Activated CD4-positive, alpha-beta T cell treated with anti-CD3 and anti-CD28 coated beads, Interleukin-2, amount 10 ng/mL, durations not matched to agents 7 days and 5 days (primary cell): ENCODE results near the gene GPS1. TPM values are rescaled to one million over a fixed set of nuclear protein-coding genes. Genes with fewer than 3 reads are reported as not detected.

Source experiments
- CTCF ChIA-PET: fragments of 350-600 bp; sonication (Branson Sonifier 250); formaldehyde crosslinking; loops from one replicate; lab custom pipeline; 2021; ENCODE audit warnings: antibody characterized with exemption; lab: Charles Lee
- POLR2A ChIA-PET: fragments of 350-600 bp; sonication (Branson Sonifier 250); formaldehyde crosslinking; loops from one replicate; lab custom pipeline; 2021; ENCODE audit warnings: antibody characterized with exemption; lab: Charles Lee
- DNase-seq: peaks from one replicate; pipeline ENCODE4 v3.0.0-alpha.2; 2020
- H3K27ac Mint-ChIP-seq: one replicate; pipeline ENCODE4 v1.8.0; 2021; ENCODE audit warnings: mild to moderate bottlenecking, moderate library complexity, mixed read lengths
- H3K27me3 Mint-ChIP-seq: one replicate; pipeline ENCODE4 v1.8.0; 2021; ENCODE audit warnings: mixed read lengths
- H3K36me3 Mint-ChIP-seq: one replicate; pipeline ENCODE4 v1.8.0; 2021; ENCODE audit warnings: low read depth, mixed read lengths
- H3K4me1 Mint-ChIP-seq: one replicate; pipeline ENCODE4 v1.8.0; 2021; ENCODE audit warnings: mixed read lengths
- H3K4me3 Mint-ChIP-seq: one replicate; pipeline ENCODE4 v1.8.0; 2021; ENCODE audit warnings: mild to moderate bottlenecking, moderate library complexity, mixed read lengths
- H3K9me3 Mint-ChIP-seq: one replicate; pipeline ENCODE4 v1.8.0; 2021; ENCODE audit warnings: mixed read lengths
- total RNA-seq, 2 experiments: library from RNA; stranded (reverse); gene quantifications; one replicate each; pipeline ENCODE4 v1.2.3, GENCODE V29; 2021

The GPS1 gene
- total RNA-seq, 2 experiments from 2014 or later = 78.5 to 92.1 TPM

- H3K36me3 Mint-ChIP-seq = peaks cover 2% of the 10 kb centered on the region
- no peak for DNase-seq
- POLR2A ChIA-PET = no interaction called here
- CTCF ChIA-PET = interaction anchor here (1.2 to 2.6 kb wide), 4 partner anchors 11 to 24 kb away, joined by 3 to 7 read pairs (median 4); partner anchors contain the start of gene DCXR
- peak overlapping the region; percentile 78 for H3K27ac Mint-ChIP-seq
- peaks cover 23% of the 10 kb centered on the region for H3K4me1 Mint-ChIP-seq
- H3K9me3 Mint-ChIP-seq = no peaks in the 10 kb centered on the region
- peak overlapping the region; percentile 83 for H3K4me3 Mint-ChIP-seq
- no peaks in the 10 kb centered on the region for H3K27me3 Mint-ChIP-seq
Observed at GRCh38 chr17:82053130-82053529, 1.4 kb downstream of the GPS1 start.

GRCh38 chr17:82053556-82054263 lies 2.0 kb downstream of the GPS1 start:
- peaks cover 2% of the 10 kb centered on the region for H3K36me3 Mint-ChIP-seq
- no peaks in the 10 kb centered on the region for H3K27me3 Mint-ChIP-seq
- no peak for DNase-seq
- POLR2A ChIA-PET = no interaction called here
- peaks cover 23% of the 10 kb centered on the region for H3K4me1 Mint-ChIP-seq
- peak overlapping the region; percentile 78 for H3K27ac Mint-ChIP-seq
- peak overlapping the region; percentile 83 for H3K4me3 Mint-ChIP-seq
- H3K9me3 Mint-ChIP-seq = no peaks in the 10 kb centered on the region
- CTCF ChIA-PET = interaction anchor here (1.2 to 2.6 kb wide), 4 partner anchors 11 to 24 kb away, joined by 3 to 7 read pairs (median 4); partner anchors contain the start of gene DCXR

- H3K36me3 Mint-ChIP-seq = peaks cover 2% of the 10 kb centered on the region
- DNase-seq = no peak
- no peaks in the 10 kb centered on the region for H3K27me3 Mint-ChIP-seq
- H3K4me3 Mint-ChIP-seq = no peak overlapping the region
- CTCF ChIA-PET = interaction anchor here (1.2 to 2.6 kb wide), 5 partner anchors 10 to 35 kb away, joined by 3 to 7 read pairs (median 4); partner anchors contain the start of gene DCXR
- POLR2A ChIA-PET = no interaction called here
- H3K9me3 Mint-ChIP-seq = no peaks in the 10 kb centered on the region
- peak overlapping the region; percentile 74 for H3K27ac Mint-ChIP-seq
- H3K4me1 Mint-ChIP-seq = peaks cover 22% of the 10 kb centered on the region
Observed at GRCh38 chr17:82054351-82055022, 2.8 kb downstream of the GPS1 start.

- no peaks in the 10 kb centered on the region for H3K9me3 Mint-ChIP-seq
- H3K4me3 Mint-ChIP-seq = no peak overlapping the region
- no peaks in the 10 kb centered on the region for H3K27me3 Mint-ChIP-seq
- peaks cover 5% of the 10 kb centered on the region for H3K36me3 Mint-ChIP-seq
- ChIA-PET CTCF (interaction anchor here (1.2 to 1.3 kb wide), 2 partner anchors 18 to 36 kb away, joined by 3 read pairs; partner anchors contain the start of gene DCXR), POLR2A (interaction anchor here (0.5 kb wide), 1 partner anchor 14 kb away, joined by 3 read pairs; no protein-coding TSS in a partner anchor)
- no peak for DNase-seq
- H3K4me1 Mint-ChIP-seq = peaks cover 18% of the 10 kb centered on the region
- H3K27ac Mint-ChIP-seq = no peak overlapping the region
Observed at GRCh38 chr17:82055023-82055964, 3.6 kb downstream of the GPS1 start.

GRCh38 chr17:82055965-82056728 lies 4.4 kb downstream of the GPS1 start:
- no peak overlapping the region for H3K4me3 Mint-ChIP-seq
- H3K4me1 Mint-ChIP-seq = peaks cover 12% of the 10 kb centered on the region
- ChIA-PET CTCF (interaction anchor here (0.9 to 1.3 kb wide), 3 partner anchors 10 to 70 kb away, joined by 3 to 5 read pairs (median 3); no protein-coding TSS in a partner anchor), POLR2A (no interaction called here)
- no peaks in the 10 kb centered on the region for H3K27me3 Mint-ChIP-seq
- DNase-seq = no peak
- H3K27ac Mint-ChIP-seq = no peak overlapping the region
- H3K36me3 Mint-ChIP-seq = peaks cover 5% of the 10 kb centered on the region
- H3K9me3 Mint-ChIP-seq = no peaks in the 10 kb centered on the region

GRCh38 chr17:82056729-82057621 lies 5.3 kb downstream of the GPS1 start:
- CTCF ChIA-PET = interaction anchor here (0.9 to 1.2 kb wide), 2 partner anchors 9 to 69 kb away, joined by 3 to 5 read pairs; no protein-coding TSS in a partner anchor
- Mint-ChIP-seq H3K9me3 (no peaks in the 10 kb centered on the region), H3K36me3 (peaks cover 5% of the 10 kb centered on the region), H3K27ac (no peak overlapping the region), H3K4me3 (no peak overlapping the region), H3K27me3 (no peaks in the 10 kb centered on the region), H3K4me1 (peaks cover 12% of the 10 kb centered on the region)
- POLR2A ChIA-PET = no interaction called here
- no peak for DNase-seq

- POLR2A ChIA-PET = interaction anchor here (0.6 kb wide), 1 partner anchor 8 kb away, joined by 6 read pairs; no protein-coding TSS in a partner anchor
- H3K4me3 Mint-ChIP-seq = no peak overlapping the region
- H3K36me3 Mint-ChIP-seq = peaks cover 5% of the 10 kb centered on the region
- H3K4me1 Mint-ChIP-seq = peaks cover 5% of the 10 kb centered on the region
- H3K27ac Mint-ChIP-seq = peak overlapping the region; percentile 57
- H3K27me3 Mint-ChIP-seq = no peaks in the 10 kb centered on the region
- CTCF ChIA-PET = no interaction called here
- no peaks in the 10 kb centered on the region for H3K9me3 Mint-ChIP-seq
- DNase-seq = no peak
Observed at GRCh38 chr17:82058230-82058854, 6.6 kb downstream of the GPS1 start.

- Mint-ChIP-seq H3K27ac (no peak overlapping the region), H3K4me1 (no peaks in the 10 kb centered on the region), H3K9me3 (no peaks in the 10 kb centered on the region), H3K36me3 (peaks cover 5% of the 10 kb centered on the region), H3K27me3 (no peaks in the 10 kb centered on the region), H3K4me3 (no peak overlapping the region)
- no peak for DNase-seq
- POLR2A ChIA-PET = interaction anchor here (0.6 kb wide), 1 partner anchor 8 kb away, joined by 6 read pairs; no protein-coding TSS in a partner anchor
- CTCF ChIA-PET = interaction anchor here (0.5 to 1.8 kb wide), 3 partner anchors 21 to 140 kb away, joined by 3 to 5 read pairs (median 3); partner anchors contain the start of genes DCXR and RAC3
Observed at GRCh38 chr17:82058855-82059249, 7.2 kb downstream of the GPS1 start.

GRCh38 chr17:82059272-82060000 lies 7.7 kb downstream of the GPS1 start:
- peaks cover 5% of the 10 kb centered on the region for H3K36me3 Mint-ChIP-seq
- no peaks in the 10 kb centered on the region for H3K27me3 Mint-ChIP-seq
- H3K9me3 Mint-ChIP-seq = no peaks in the 10 kb centered on the region
- ChIA-PET POLR2A (no interaction called here), CTCF (interaction anchor here (0.5 to 1.8 kb wide), 3 partner anchors 22 to 139 kb away, joined by 3 to 5 read pairs (median 3); partner anchors contain the start of genes DCXR and RAC3)
- H3K27ac Mint-ChIP-seq = no peak overlapping the region
- peaks cover 5% of the 10 kb centered on the region for H3K4me1 Mint-ChIP-seq
- H3K4me3 Mint-ChIP-seq = no peak overlapping the region
- no peak for DNase-seq

GRCh38 chr17:82060001-82060380 lies 8.3 kb downstream of the GPS1 start:
- no peak overlapping the region for H3K4me3 Mint-ChIP-seq
- no peaks in the 10 kb centered on the region for H3K27me3 Mint-ChIP-seq
- no peak for DNase-seq
- CTCF ChIA-PET = interaction anchor here (1.1 to 1.8 kb wide), 2 partner anchors 22 to 29 kb away, joined by 3 to 5 read pairs; partner anchors contain the start of genes DCXR and RAC3
- H3K36me3 Mint-ChIP-seq = peaks cover 3% of the 10 kb centered on the region
- H3K27ac Mint-ChIP-seq = no peak overlapping the region
- POLR2A ChIA-PET = no interaction called here
- H3K9me3 Mint-ChIP-seq = no peaks in the 10 kb centered on the region
- peaks cover 5% of the 10 kb centered on the region for H3K4me1 Mint-ChIP-seq
